Measurements from ENCODE around the gene PJVK.
"Not testable (repeated sequence)": the region's sequence is repeated elsewhere in the genome, so short reads cannot be mapped to it uniquely, and the experiment has no call there.

- TF ChIP-seq CTCF (IDR thresholded peaks at IDR 0.05 in 2 of 3, conservative IDR thresholded peaks at IDR 0.05 in 1 of 3; ENCODE audit: control insufficient read depth in 2 of 3, extremely low read depth in 1 of 3, insufficient read depth in 1 of 3, low read depth in 3 of 3, low read length in 3 of 3); POLR2A (IDR thresholded peaks at IDR 0.05; ENCODE audit: low read depth, low read length); ZNF274 (IDR thresholded peaks at IDR 0.05; ENCODE audit: insufficient read depth, insufficient read length); EP300 (IDR thresholded peaks at IDR 0.05; ENCODE audit: borderline replicate concordance in 1 of 2, control insufficient read depth in 1 of 2, low read depth in 2 of 2, low read length in 2 of 2); POLR2AphosphoS5 (IDR thresholded peaks at IDR 0.05; ENCODE audit: low read length); RB1 (IDR thresholded peaks at IDR 0.05; ENCODE audit: borderline replicate concordance); SMC3 (IDR thresholded peaks at IDR 0.05; ENCODE audit: borderline replicate concordance, low read length); RBBP5 (conservative IDR thresholded peaks at IDR 0.05); TCF12 (IDR thresholded peaks at IDR 0.05; ENCODE audit: low read depth, low read length); POLR2AphosphoS2 (IDR thresholded peaks at IDR 0.05; ENCODE audit: low read depth, low read length); CHD2 (IDR thresholded peaks at IDR 0.05; ENCODE audit: borderline replicate concordance, low read depth, low read length); CHD4 (IDR thresholded peaks at IDR 0.05); FOS (IDR thresholded peaks at IDR 0.05; ENCODE audit: borderline replicate concordance, extremely low read depth, insufficient read length): not testable (repeated sequence)
- TF ChIP-seq, protein P1, sequence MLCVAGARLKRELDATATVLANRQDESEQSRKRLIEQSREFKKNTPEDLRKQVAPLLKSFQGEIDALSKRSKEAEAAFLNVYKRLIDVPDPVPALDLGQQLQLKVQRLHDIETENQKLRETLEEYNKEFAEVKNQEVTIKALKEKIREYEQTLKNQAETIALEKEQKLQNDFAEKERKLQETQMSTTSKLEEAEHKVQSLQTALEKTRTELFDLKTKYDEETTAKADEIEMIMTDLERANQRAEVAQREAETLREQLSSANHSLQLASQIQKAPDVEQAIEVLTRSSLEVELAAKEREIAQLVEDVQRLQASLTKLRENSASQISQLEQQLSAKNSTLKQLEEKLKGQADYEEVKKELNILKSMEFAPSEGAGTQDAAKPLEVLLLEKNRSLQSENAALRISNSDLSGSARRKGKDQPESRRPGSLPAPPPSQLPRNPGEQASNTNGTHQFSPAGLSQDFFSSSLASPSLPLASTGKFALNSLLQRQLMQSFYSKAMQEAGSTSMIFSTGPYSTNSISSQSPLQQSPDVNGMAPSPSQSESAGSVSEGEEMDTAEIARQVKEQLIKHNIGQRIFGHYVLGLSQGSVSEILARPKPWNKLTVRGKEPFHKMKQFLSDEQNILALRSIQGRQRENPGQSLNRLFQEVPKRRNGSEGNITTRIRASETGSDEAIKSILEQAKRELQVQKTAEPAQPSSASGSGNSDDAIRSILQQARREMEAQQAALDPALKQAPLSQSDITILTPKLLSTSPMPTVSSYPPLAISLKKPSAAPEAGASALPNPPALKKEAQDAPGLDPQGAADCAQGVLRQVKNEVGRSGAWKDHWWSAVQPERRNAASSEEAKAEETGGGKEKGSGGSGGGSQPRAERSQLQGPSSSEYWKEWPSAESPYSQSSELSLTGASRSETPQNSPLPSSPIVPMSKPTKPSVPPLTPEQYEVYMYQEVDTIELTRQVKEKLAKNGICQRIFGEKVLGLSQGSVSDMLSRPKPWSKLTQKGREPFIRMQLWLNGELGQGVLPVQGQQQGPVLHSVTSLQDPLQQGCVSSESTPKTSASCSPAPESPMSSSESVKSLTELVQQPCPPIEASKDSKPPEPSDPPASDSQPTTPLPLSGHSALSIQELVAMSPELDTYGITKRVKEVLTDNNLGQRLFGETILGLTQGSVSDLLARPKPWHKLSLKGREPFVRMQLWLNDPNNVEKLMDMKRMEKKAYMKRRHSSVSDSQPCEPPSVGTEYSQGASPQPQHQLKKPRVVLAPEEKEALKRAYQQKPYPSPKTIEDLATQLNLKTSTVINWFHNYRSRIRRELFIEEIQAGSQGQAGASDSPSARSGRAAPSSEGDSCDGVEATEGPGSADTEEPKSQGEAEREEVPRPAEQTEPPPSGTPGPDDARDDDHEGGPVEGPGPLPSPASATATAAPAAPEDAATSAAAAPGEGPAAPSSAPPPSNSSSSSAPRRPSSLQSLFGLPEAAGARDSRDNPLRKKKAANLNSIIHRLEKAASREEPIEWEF (IDR thresholded peaks at IDR 0.05; ENCODE audit: insufficient replicate concordance, low read depth, low read length), result not testable (repeated sequence)
Observed at GRCh38 chr2:178471313-178471712, 20.1 kb downstream of the PJVK start.
